GM23338 (cell line): Measurements from ENCODE around the gene FAM47E. TPM values are rescaled to one million over a fixed set of nuclear protein-coding genes. Genes with fewer than 3 reads are reported as not detected.
A peak's percentile ranks its signal among the peaks of the same experiment; 100 is the strongest.

Source experiments
- ATAC-seq: fragments of 200-7000 bp; cut with Tn5 transposase; 3 replicates; pipeline ENCODE4 v1.9.1; 2020
- DNase-seq: peaks from one replicate; pipeline ENCODE4 v3.0.0-alpha.2; 2015; ENCODE audit warnings: low spot score
- H2AFZ ChIP-seq: fragments of 200-600 bp; sonication (generic); 2 replicates; pipeline ENCODE4 v1.8.0; 2016; ENCODE audit warnings: antibody characterized with exemption, mild to moderate bottlenecking, moderate library complexity
- H3F3A ChIP-seq: fragments of 200-600 bp; sonication (generic); replicated peaks from 2 replicates; pipeline ENCODE4 v1.8.0; 2017; ENCODE audit warnings: antibody characterized with exemption, mixed run types, low read depth
- H3K27ac ChIP-seq: fragments of 200-600 bp; sonication (generic); 2 replicates; pipeline ENCODE4 v1.6.1; 2016; ENCODE audit warnings: low read depth
- H3K27me3 ChIP-seq: fragments of 200-600 bp; sonication (generic); 2 replicates; pipeline ENCODE4 v1.8.0; 2016; ENCODE audit warnings: mild to moderate bottlenecking, mixed run types, moderate library complexity; ENCODE audit not compliant: insufficient read depth
- H3K36me3 ChIP-seq: fragments of 200-600 bp; sonication (generic); 2 replicates; pipeline ENCODE4 v1.8.0; 2016; ENCODE audit warnings: mild to moderate bottlenecking; ENCODE audit not compliant: insufficient read depth
- H3K4me1 ChIP-seq: fragments of 200-600 bp; sonication (generic); 2 replicates; pipeline ENCODE4 v1.8.0; 2016; ENCODE audit warnings: mild to moderate bottlenecking, moderate library complexity; ENCODE audit not compliant: insufficient read depth
- H3K4me2 ChIP-seq: fragments of 200-600 bp; sonication (generic); 2 replicates; pipeline ENCODE4 v1.7.1; 2017; ENCODE audit warnings: mixed run types
- H3K4me3 ChIP-seq: fragments of 200-600 bp; sonication (generic); 2 replicates; pipeline ENCODE4 v1.6.1; 2016; ENCODE audit warnings: mixed run types
- H3K79me2 ChIP-seq: fragments of 200-600 bp; sonication (generic); replicated peaks from 2 replicates; pipeline ENCODE4 v1.8.0; 2017; ENCODE audit warnings: mild to moderate bottlenecking; ENCODE audit not compliant: insufficient read depth
- H3K9me2 ChIP-seq: fragments of 200-600 bp; sonication (generic); 2 replicates; pipeline ENCODE4 v1.8.0; 2017; ENCODE audit not compliant: insufficient read depth
- H4K20me1 ChIP-seq: fragments of 200-600 bp; sonication (generic); replicated peaks from 2 replicates; pipeline ENCODE4 v1.8.0; 2017; ENCODE audit warnings: mild to moderate bottlenecking; ENCODE audit not compliant: insufficient read depth
- H3K27ac Mint-ChIP-seq: 2 replicates; pipeline ENCODE4 v1.8.0; 2020; ENCODE audit warnings: inconsistent platforms, mild to moderate bottlenecking, moderate library complexity, mixed read lengths
- H3K27me3 Mint-ChIP-seq: 3 replicates; pipeline ENCODE4 v1.8.0; 2022; ENCODE audit warnings: low read depth, mild to moderate bottlenecking, moderate library complexity, mixed read lengths, inconsistent platforms; ENCODE audit not compliant: insufficient read depth, poor library complexity
- H3K36me3 Mint-ChIP-seq: 3 replicates; pipeline ENCODE4 v1.8.0; 2021; ENCODE audit warnings: low read depth, mild to moderate bottlenecking, inconsistent platforms, moderate library complexity, mixed read lengths
- H3K4me1 Mint-ChIP-seq: 3 replicates; pipeline ENCODE4 v1.8.0; 2020; ENCODE audit warnings: mild to moderate bottlenecking, inconsistent platforms, mixed read lengths
- H3K4me3 Mint-ChIP-seq: 3 replicates; pipeline ENCODE4 v1.8.0; 2021; ENCODE audit warnings: moderate library complexity, mild to moderate bottlenecking, inconsistent platforms, mixed read lengths
- H3K9me3 Mint-ChIP-seq: 3 replicates; pipeline ENCODE4 v1.8.0; 2020; ENCODE audit warnings: moderate library complexity, mild to moderate bottlenecking, inconsistent platforms, mixed read lengths
- CREB1 ChIP-seq: fragments of 250-450 bp; sonication (Bioruptor Pico); IDR thresholded peaks from 2 replicates; pipeline ENCODE4 v1.5.0; 2020; ENCODE audit warnings: low read depth, mild to moderate bottlenecking, moderate library complexity
- CTCF ChIP-seq, 2 experiments: fragments of 200-600 bp in 1 of 2; sonication (generic) in 1 of 2; conservative IDR thresholded peaks; 2 replicates each; pipeline versions ENCODE4 v1.5.1 to v1.6.1; 2016 to 2017; ENCODE audit warnings: antibody characterized with exemption in 2 of 2, low read depth in 2 of 2, mild to moderate bottlenecking in 2 of 2, moderate library complexity in 1 of 2
- ETS1 ChIP-seq: IDR thresholded peaks from 2 replicates; pipeline ENCODE4 v1.6.1; 2016; ENCODE audit warnings: antibody characterized with exemption
- EZH2 ChIP-seq: fragments of 200-600 bp; sonication (generic); IDR thresholded peaks from one replicate; pipeline ENCODE4 v1.8.0; 2017; ENCODE audit warnings: antibody characterized with exemption, mild to moderate bottlenecking, low read depth; ENCODE audit not compliant: unreplicated experiment
- EZH2phosphoT487 ChIP-seq: fragments of 200-600 bp; sonication (generic); IDR thresholded peaks from one replicate; pipeline ENCODE4 v1.8.1; 2018; ENCODE audit warnings: antibody characterized with exemption; ENCODE audit not compliant: unreplicated experiment
- JUNB ChIP-seq: IDR thresholded peaks from one replicate; pipeline ENCODE4 v1.6.1; 2016; ENCODE audit warnings: antibody characterized with exemption; ENCODE audit not compliant: unreplicated experiment
- NANOG ChIP-seq: IDR thresholded peaks from 2 replicates; pipeline ENCODE4 v1.6.1; 2016; ENCODE audit warnings: antibody characterized with exemption, borderline replicate concordance
- POLR2AphosphoS5 ChIP-seq: IDR thresholded peaks from 2 replicates; pipeline ENCODE4 v1.6.1; 2016; ENCODE audit warnings: antibody characterized with exemption, low read depth
- REST ChIP-seq: IDR thresholded peaks from one replicate; pipeline ENCODE4 v1.6.1; 2018; ENCODE audit warnings: antibody characterized with exemption; ENCODE audit not compliant: unreplicated experiment
- ZNF114 ChIP-seq: fragments of 250-450 bp; sonication (Bioruptor Pico); IDR thresholded peaks from 2 replicates; pipeline ENCODE4 v1.5.0; 2020; ENCODE audit warnings: mild to moderate bottlenecking, moderate library complexity
- ZNF331 ChIP-seq: fragments of 250-450 bp; sonication (Bioruptor Pico); IDR thresholded peaks from 2 replicates; pipeline ENCODE4 v1.5.0; 2020; ENCODE audit warnings: low read depth, mild to moderate bottlenecking, moderate library complexity
- ZNF462 ChIP-seq: fragments of 250-450 bp; sonication (Bioruptor Pico); IDR thresholded peaks from 2 replicates; pipeline ENCODE4 v1.5.0; 2020; ENCODE audit warnings: mild to moderate bottlenecking, moderate library complexity
- polyA plus RNA-seq: library from polyadenylated mRNA; unstranded; fragments of >200 nt; fragmentation: Nextera tagmentation; extraction: Ambion mirVana; gene quantifications from 2 replicates; pipeline ENCODE4 v1.2.1, GENCODE V29; 2016
- total RNA-seq: library from RNA; depleted of rRNA; stranded (reverse); fragments of >200 nt; shearing (Covaris generic); gene quantifications from 2 replicates; pipeline ENCODE4 v1.2.3, GENCODE V29; 2014

Gene FAM47E
- total and polyA plus RNA-seq, 2 experiments from 2014 or later: 0.66 to 2.3 TPM

- Histone ChIP-seq H4K20me1 (no peaks in the 10 kb centered on the region; the same call in none of the 2 replicates), H3K27ac (no peak overlapping the region), H3K36me3 (peaks cover 12% of the 10 kb centered on the region; the same call in 1 of the 2 replicates), H3K27me3 (no peaks in the 10 kb centered on the region), H2AFZ (no peak overlapping the region), H3K4me3 (peak overlapping the region; percentile 63), H3K9me2 (no peaks in the 10 kb centered on the region), H3K4me2 (peak overlapping the region; percentile 76), H3F3A (no peaks in the 10 kb centered on the region), H3K4me1 (peaks cover 19% of the 10 kb centered on the region), H3K79me2 (peaks cover 27% of the 10 kb centered on the region)
- peak overlapping the region; percentile 75 for H3K4me3 Mint-ChIP-seq
- TF ChIP-seq ETS1: no peak
- TF ChIP-seq EZH2: no peak
- no peak for TF ChIP-seq ZNF331 (CRISPR knock-in tag)
- TF ChIP-seq CTCF (conservative IDR thresholded peaks at IDR 0.05; ENCODE audit: low read depth in 2 of 2): no peak
- no peak for TF ChIP-seq NANOG
- TF ChIP-seq ZNF114 (CRISPR knock-in tag): no peak
- no peak for TF ChIP-seq POLR2AphosphoS5
- no peak for TF ChIP-seq CREB1 (CRISPR knock-in tag)
- no peak for TF ChIP-seq EZH2phosphoT487
- no peak for TF ChIP-seq REST
- TF ChIP-seq ZNF462 (CRISPR knock-in tag): no peak
- TF ChIP-seq JUNB: no peak
- H3K27ac Mint-ChIP-seq: no peak overlapping the region
- DNase-seq (no peak), ATAC-seq (no peak)
- H3K27me3 Mint-ChIP-seq: peaks cover 17% of the 10 kb centered on the region
- peaks cover 41% of the 10 kb centered on the region for H3K36me3 Mint-ChIP-seq
- peaks cover 40% of the 10 kb centered on the region for H3K4me1 Mint-ChIP-seq
- peaks cover 33% of the 10 kb centered on the region for H3K9me3 Mint-ChIP-seq
Observed at GRCh38 chr4:76232681-76233080, 18.8 kb upstream of the FAM47E start.
